GM12872 (cell line): Measurements from ENCODE around the gene OR52E5.

ENCODE experiments used
- CTCF ChIP-seq: IDR thresholded peaks from 3 replicates; pipeline ENCODE4 v1.5.1; 2011; ENCODE audit warnings: low read depth, mild to moderate bottlenecking, low read length, moderate library complexity; ENCODE audit not compliant: insufficient read depth

The OR52E5 gene

GRCh38 chr11:5923794-5924193, 30.8 kb downstream of the OR52E5 start:
- no peak for TF ChIP-seq CTCF

GRCh38 chr11:5928271-5928670, 35.3 kb downstream of the OR52E5 start:
- no peak for TF ChIP-seq CTCF

GRCh38 chr11:5928811-5929210, 35.8 kb downstream of the OR52E5 start:
- TF ChIP-seq CTCF = no peak

GRCh38 chr11:5929571-5930368, 36.8 kb downstream of the OR52E5 start:
- no peak for TF ChIP-seq CTCF

DNA sequence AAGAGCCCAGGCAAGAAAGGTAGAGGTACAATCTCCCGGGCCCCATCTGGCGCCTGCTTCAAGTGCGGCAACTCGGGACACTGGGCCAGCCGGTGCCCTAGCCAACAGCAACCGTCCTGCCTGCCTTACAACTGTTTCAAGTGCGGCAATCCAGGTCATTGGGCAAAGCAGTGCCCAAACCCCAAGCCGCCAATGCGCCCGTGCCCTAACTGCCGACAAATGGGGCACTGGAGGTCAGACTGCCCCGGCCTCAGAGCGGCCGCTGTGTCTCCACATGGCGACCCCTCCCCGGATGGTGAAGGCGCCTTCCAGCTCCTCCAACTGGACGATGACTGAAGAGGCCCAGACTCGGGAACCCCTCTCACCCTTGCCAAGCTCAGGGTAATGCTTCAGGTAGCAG, 37.6 kb downstream of the OR52E5 start:
- no peak for TF ChIP-seq CTCF

DNA sequence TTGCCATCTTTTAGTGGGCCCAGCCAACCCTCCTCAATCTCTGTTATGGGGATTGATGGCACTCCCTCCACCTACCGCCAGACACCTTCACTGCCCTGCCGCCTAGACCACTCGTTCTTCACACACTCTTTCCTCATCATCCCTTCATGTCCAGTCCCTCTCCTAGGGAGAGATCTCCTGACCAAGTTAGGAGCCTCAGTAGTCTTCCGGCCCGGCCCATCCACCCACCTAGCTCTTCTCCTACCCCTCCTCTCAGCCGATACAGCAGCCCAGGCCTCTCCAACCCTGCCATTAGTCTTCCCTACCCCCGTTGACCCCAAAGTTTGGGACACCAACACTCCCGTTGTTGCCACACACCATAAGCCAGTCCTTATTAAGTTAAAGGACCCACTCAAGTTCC, 38.1 kb downstream of the OR52E5 start:
- no peak for TF ChIP-seq CTCF

DNA sequence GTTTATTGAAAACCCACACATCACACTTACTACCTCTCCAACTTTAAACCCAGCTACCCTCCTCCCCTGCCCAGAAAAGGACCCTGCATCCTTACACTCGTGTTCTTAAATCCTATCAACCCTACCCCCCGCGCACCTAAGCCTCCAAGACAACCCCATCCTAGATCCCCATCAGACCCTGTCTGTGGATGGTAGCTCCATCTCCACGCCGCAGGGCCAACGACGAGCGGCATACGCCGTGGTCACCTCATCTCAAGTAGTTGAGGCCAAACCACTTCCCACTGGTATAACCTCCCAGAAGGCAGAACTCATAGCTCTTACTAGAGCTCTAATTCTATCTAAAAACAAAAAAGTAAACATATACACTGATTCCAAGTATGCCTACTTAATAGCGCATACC, 39.7 kb downstream of the OR52E5 start:
- TF ChIP-seq CTCF = no peak
